Measurements from ENCODE around the gene GRB10.

Gene GRB10

GRCh38 chr7:50718876-50719275 is 63.8 kb downstream of the GRB10 start:
- DNase-seq: no peak

GRCh38 chr7:50718311-50718710 is 64.4 kb downstream of the GRB10 start:
- DNase-seq: no peak

- no peak for DNase-seq
Measured at GRCh38 chr7:50717181-50717580, 65.5 kb downstream of the GRB10 start.

- DNase-seq: no peak
Measured at GRCh38 chr7:50714857-50715256, 67.8 kb downstream of the GRB10 start.

GRCh38 chr7:50713123-50713965 is 69.4 kb downstream of the GRB10 start:
- DNase-seq: no peak

- no peak for DNase-seq
Measured at GRCh38 chr7:50712252-50713122, 70.2 kb downstream of the GRB10 start.

- DNase-seq: no peak
Measured at GRCh38 chr7:50711271-50712175, 71.2 kb downstream of the GRB10 start.

- no peak for DNase-seq
Measured at GRCh38 chr7:50710441-50711154, 72.1 kb downstream of the GRB10 start.

- no peak for DNase-seq
Measured at GRCh38 chr7:50709151-50709550, 73.5 kb downstream of the GRB10 start.

GRCh38 chr7:50707236-50708006 is 75.3 kb downstream of the GRB10 start:
- no peak for DNase-seq

- no peak for DNase-seq
Measured at GRCh38 chr7:50706469-50706937, 76.2 kb downstream of the GRB10 start.

- no peak for DNase-seq
Measured at GRCh38 chr7:50704844-50705243, 77.9 kb downstream of the GRB10 start.

GRCh38 chr7:50703654-50704053 is 79.0 kb downstream of the GRB10 start:
- no peak for DNase-seq

GRCh38 chr7:50699143-50699542 is 83.6 kb downstream of the GRB10 start:
- DNase-seq: no peak

GRCh38 chr7:50697748-50698147 is 84.9 kb downstream of the GRB10 start:
- DNase-seq: no peak

GRCh38 chr7:50696810-50697582 is 85.7 kb downstream of the GRB10 start:
- DNase-seq: peak in 1 of 2 experiments; percentile 7

GRCh38 chr7:50695026-50695425 is 87.7 kb downstream of the GRB10 start:
- DNase-seq: no peak

- no peak for DNase-seq
Measured at GRCh38 chr7:50693455-50694130, 89.1 kb downstream of the GRB10 start.

- DNase-seq: no peak
Measured at GRCh38 chr7:50690541-50691011, 92.1 kb downstream of the GRB10 start.

- DNase-seq: no peak
Measured at GRCh38 chr7:50688226-50688590, 94.5 kb downstream of the GRB10 start.
